GM19455 (cell line): ENCODE data around the gene C5orf24.

Experiments
- ATAC-seq: cut with Tn5 transposase; IDR thresholded peaks from one replicate; pipeline ENCODE4 v1.9.1; 2021; ENCODE audit not compliant: unreplicated experiment

The C5orf24 gene

DNA sequence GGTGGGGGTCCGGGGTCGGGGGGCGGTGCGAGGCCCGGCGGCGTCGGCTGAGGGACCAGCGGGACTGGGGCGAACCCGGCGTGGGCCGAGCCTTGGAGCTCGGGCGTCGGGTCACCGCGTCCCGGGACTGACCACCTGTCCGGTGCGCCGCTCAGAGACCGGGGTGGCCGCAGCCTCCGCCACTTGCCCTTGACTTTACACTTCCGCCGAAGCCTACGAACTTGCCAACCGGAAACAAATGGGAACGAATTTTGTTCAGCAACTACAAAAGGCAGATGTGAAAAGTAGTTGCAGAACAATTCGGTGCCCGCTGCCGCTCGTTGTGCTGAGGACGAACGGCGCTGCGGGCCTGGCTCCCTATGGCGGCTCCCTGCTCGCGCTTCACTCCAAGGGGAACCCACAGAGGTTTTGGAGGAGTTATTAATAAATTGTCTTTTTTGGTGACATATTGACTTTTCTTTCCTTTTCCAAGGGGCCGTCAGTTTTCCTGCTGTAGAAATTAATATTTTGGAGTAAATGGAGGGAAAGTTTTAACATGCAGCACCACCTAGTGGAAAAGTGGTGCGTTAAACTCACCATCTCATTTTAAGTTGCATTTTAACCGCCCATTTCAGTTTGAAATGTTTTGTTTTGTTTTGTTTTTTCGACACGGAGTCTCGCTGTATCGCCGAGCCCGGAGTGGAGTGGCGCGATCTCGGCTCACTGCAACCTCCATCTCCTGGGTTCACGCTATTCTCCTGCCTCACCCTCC lies 59.7 kb downstream of the C5orf24 start:
- peak; percentile 39 for ATAC-seq

DNA sequence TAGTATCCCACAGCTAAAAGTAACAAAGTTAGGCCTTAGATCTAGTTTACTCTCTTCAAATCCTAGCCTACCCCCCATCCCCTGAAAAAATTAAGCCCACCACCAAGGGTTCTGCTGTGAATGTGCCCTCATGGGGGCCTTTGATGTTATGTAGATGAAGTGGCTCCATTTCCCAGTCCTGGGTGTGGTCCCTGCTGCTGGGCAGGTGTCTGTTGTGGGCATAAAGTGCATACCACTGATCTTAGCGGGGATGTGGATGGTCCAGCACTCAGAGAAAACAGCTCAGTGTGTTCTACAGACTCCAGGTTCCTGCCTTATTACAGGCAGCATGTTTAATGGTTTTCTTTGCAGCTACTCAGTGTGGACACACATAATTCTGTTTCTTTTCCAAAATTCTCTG lies 61.0 kb downstream of the C5orf24 start:
- no peak for ATAC-seq
